Lower leg skin (tissue), 3 donors: ENCODE measurements around the gene TNFRSF19.

Experiments used
- CTCF ChIP-seq, 3 donors: fragments of 450-650 bp; IDR thresholded peaks; one replicate each; pipeline ENCODE4 v1.5.1; 2016; ENCODE audit warnings: antibody characterized with exemption in 3 of 3, mild to moderate bottlenecking in 3 of 3, moderate library complexity in 2 of 3
- POLR2A ChIP-seq, 2 donors: fragments of 450-650 bp; IDR thresholded peaks; one replicate each; pipeline ENCODE4 v1.6.1; 2016 to 2017; ENCODE audit warnings: antibody characterized with exemption in 2 of 2, mild to moderate bottlenecking in 1 of 2, moderate library complexity in 1 of 2

- TF ChIP-seq CTCF (IDR thresholded peaks at IDR 0.05) (no peak), POLR2A (IDR thresholded peaks at IDR 0.05) (no peak)
Measured at GRCh38 chr13:23651887-23652286, 81.7 kb downstream of the TNFRSF19 start.
